ENCODE measurements around the gene UGT1A10.

DNA sequence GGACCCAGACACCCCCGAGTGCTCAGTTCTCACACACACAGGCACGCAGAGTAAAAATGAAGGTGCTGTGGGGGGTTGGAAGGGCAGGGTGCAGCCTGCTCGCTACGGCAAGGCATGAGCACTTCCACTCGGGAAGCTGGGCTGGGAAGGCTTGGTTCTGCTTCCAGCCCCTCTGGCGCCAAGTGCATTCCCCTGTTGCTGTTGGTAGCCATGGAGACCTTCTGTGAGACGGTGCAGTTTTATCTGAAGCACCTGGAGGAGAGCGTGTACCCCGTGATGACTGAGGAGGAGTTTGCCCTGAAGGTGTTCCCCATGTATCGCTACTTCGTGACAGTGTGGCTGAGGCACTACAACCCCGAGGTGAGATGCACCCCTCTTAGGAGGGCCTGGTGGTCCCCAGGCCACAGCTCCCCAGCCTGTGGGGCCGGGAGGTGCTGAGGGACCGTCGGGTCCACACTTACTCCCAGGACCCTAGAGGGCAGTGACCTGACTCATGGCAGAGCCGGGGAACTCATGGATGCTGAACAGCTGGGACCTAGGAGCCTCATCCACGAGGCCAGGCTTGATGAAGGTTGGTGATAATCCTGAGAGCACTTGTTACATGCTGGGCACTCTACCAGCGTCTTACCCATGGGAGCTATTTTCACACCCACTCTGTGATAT lies 157.3 kb downstream of the UGT1A10 start:
- TF ChIP-seq POLR2AphosphoS5 (IDR thresholded peaks at IDR 0.05) (no peak), CTCF (IDR thresholded peaks at IDR 0.05; ENCODE audit: poor library complexity, severe bottlenecking) (no peak), TAF1 (IDR thresholded peaks at IDR 0.05; ENCODE audit: low read depth) (no peak), EZH2 (IDR thresholded peaks at IDR 0.05; ENCODE audit: borderline replicate concordance, insufficient read depth, low read length, poor library complexity, severe bottlenecking) (no peak), EP300 (conservative IDR thresholded peaks at IDR 0.05; ENCODE audit: poor library complexity, severe bottlenecking) (no peak), RAD21 (conservative IDR thresholded peaks at IDR 0.05) (no peak), SMC3 (conservative IDR thresholded peaks at IDR 0.05; ENCODE audit: poor library complexity) (no peak), MXI1 (conservative IDR thresholded peaks at IDR 0.05; ENCODE audit: poor library complexity, severe bottlenecking) (no peak)
- TF ChIP-seq, protein P1, sequence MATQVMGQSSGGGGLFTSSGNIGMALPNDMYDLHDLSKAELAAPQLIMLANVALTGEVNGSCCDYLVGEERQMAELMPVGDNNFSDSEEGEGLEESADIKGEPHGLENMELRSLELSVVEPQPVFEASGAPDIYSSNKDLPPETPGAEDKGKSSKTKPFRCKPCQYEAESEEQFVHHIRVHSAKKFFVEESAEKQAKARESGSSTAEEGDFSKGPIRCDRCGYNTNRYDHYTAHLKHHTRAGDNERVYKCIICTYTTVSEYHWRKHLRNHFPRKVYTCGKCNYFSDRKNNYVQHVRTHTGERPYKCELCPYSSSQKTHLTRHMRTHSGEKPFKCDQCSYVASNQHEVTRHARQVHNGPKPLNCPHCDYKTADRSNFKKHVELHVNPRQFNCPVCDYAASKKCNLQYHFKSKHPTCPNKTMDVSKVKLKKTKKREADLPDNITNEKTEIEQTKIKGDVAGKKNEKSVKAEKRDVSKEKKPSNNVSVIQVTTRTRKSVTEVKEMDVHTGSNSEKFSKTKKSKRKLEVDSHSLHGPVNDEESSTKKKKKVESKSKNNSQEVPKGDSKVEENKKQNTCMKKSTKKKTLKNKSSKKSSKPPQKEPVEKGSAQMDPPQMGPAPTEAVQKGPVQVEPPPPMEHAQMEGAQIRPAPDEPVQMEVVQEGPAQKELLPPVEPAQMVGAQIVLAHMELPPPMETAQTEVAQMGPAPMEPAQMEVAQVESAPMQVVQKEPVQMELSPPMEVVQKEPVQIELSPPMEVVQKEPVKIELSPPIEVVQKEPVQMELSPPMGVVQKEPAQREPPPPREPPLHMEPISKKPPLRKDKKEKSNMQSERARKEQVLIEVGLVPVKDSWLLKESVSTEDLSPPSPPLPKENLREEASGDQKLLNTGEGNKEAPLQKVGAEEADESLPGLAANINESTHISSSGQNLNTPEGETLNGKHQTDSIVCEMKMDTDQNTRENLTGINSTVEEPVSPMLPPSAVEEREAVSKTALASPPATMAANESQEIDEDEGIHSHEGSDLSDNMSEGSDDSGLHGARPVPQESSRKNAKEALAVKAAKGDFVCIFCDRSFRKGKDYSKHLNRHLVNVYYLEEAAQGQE (IDR thresholded peaks at IDR 0.05; ENCODE audit: borderline replicate concordance): no peak

Measured in neural cell (in vitro differentiated cells).